HAP-1 (cell line): ENCODE data around the gene CDC42EP1.
A peak's percentile ranks its signal among the peaks of the same experiment; 100 is the strongest.

ENCODE experiments used
- DNase-seq, 2 experiments: peaks; one replicate each; pipeline ENCODE4 v3.0.0-alpha.2; 2016 to 2020; ENCODE audit warnings: low spot score in 2 of 2
- H3K27me3 ChIP-seq: fragments of 250-450 bp; sonication (Bioruptor Pico); 2 replicates; pipeline ENCODE4 v1.5.1; 2020; ENCODE audit warnings: low read depth, mild to moderate bottlenecking, moderate library complexity
- H3K36me3 ChIP-seq: fragments of 250-450 bp; sonication (Bioruptor Pico); replicated peaks from 2 replicates; pipeline ENCODE4 v1.5.1; 2020; ENCODE audit warnings: mild to moderate bottlenecking
- H3K4me1 ChIP-seq: fragments of 250-450 bp; sonication (Bioruptor Pico); 2 replicates; pipeline ENCODE4 v1.5.1; 2020; ENCODE audit warnings: mild to moderate bottlenecking
- H3K4me3 ChIP-seq: fragments of 250-450 bp; sonication (Bioruptor Pico); 2 replicates; pipeline ENCODE4 v1.5.1; 2020; ENCODE audit warnings: mild to moderate bottlenecking, moderate library complexity
- H3K9me3 ChIP-seq: fragments of 250-450 bp; sonication (Bioruptor Pico); 2 replicates; pipeline ENCODE4 v1.5.1; 2020; ENCODE audit warnings: mild to moderate bottlenecking, moderate library complexity
- in situ Hi-C: fragments of 300-500 bp; cut with MboI; formaldehyde crosslinking; loops from 3 replicates; pipeline ENCODE4 v1.14.3; 2020; ENCODE audit warnings: low sequenced_read_pairs, inconsistent platforms, mixed read lengths

CDC42EP1 gene

DNA sequence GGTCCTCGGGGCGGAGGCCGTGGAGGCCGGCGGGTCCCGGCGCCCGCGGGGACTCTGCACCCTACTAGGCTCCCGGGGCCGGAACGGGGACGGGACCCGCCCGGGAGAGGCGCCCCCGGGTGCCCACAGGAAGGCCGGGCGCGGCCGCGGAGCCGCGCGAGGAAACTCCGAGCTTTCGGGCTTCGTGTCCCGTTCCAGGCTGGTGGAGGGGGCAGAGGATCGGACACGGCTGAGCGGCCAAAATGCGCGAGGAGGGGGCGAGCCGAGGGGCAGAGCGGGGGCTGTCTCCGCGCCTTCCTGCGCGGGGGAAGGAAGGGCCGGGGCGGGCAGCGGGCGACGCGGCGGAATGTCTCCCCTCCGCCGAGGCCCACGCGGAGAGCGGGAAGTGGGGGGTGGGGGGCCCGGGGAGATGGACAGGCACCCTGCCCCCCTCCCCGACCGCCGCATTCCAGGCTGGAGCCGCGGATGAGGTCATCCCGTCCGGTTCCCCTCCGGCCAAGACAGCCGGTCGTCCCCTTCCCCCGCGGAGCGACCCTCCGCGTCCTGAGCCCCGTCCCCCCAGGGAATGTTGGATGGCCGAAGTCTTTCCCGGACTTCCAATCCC, 430 bp downstream of the CDC42EP1 start:
- Histone ChIP-seq H3K9me3 (no peaks in the 10 kb centered on the region), H3K4me1 (peaks cover 24% of the 10 kb centered on the region), H3K27me3 (peaks cover 4% of the 10 kb centered on the region; the same call in 1 of the 2 replicates), H3K4me3 (peak overlapping the region; percentile 86), H3K36me3 (peaks cover 27% of the 10 kb centered on the region)
- DNase-seq, result peak in 1 of 2 experiments; percentile 52
- in situ Hi-C loops, result no loop called here

GRCh38 chr22:37561212-37562048, 1.1 kb downstream of the CDC42EP1 start:
- in situ Hi-C loops, result no loop called here
- H3K4me3 ChIP-seq, result peak overlapping the region; percentile 86

DNA sequence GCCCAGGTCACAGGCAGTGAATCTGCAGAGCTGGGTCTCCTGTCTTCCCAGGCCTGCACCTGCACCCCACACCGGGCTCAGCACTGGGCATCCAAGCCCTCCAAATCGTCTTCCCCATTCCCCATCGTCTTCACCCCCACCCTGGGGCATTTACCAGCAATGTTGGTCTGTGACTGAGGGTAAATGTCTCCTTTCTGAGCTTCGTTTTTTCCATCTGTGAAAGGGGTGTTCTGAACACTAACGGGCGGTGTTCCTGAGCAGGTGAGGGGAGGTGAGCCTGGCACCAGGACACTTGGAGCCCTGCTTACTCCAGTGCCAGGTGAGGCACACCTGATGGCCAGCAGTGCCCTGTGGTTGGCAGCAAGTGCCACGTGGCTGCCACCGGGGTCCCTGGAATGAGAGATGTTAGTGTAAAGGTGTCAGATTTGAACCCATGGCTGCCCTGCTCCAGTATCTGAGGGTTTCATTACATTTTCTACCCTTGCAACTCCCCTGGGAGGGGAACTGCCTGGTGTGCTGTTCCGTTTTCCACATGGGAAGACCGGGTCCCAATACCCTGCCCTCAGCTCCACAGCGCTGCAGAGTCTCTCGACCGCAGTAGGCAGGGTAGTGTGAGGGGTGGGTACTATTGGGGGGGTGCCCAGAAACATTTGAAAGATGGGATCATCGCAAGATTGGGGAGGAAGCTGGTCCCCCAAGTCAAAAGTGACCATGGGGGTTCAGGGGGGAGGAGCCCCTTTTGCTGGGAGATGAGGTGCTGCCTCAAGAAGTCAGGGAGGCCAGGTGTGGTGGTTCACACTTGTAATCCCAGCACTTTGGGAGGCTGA, 2.0 kb downstream of the CDC42EP1 start:
- peaks cover 42% of the 10 kb centered on the region for H3K36me3 ChIP-seq
- H3K4me3 ChIP-seq, result peak overlapping the region; percentile 86
- no peak for DNase-seq
- peaks cover 24% of the 10 kb centered on the region for H3K4me1 ChIP-seq
- H3K27me3 ChIP-seq, result no peaks in the 10 kb centered on the region
- in situ Hi-C loops, result no loop called here
- H3K9me3 ChIP-seq, result no peaks in the 10 kb centered on the region

More at GRCh38 chr22:37561212-37562048, 1.1 kb downstream of the CDC42EP1 start:
- peak; percentile 83 to 97 for DNase-seq
- no peaks in the 10 kb centered on the region for H3K9me3 ChIP-seq
- H3K36me3 ChIP-seq, result peaks cover 34% of the 10 kb centered on the region
- peaks cover 3% of the 10 kb centered on the region; the same call in 1 of the 2 replicates for H3K27me3 ChIP-seq
- peaks cover 24% of the 10 kb centered on the region for H3K4me1 ChIP-seq

GRCh38 chr22:37563153-37564081, 3.1 kb downstream of the CDC42EP1 start:
- Histone ChIP-seq H3K4me1 (peaks cover 24% of the 10 kb centered on the region), H3K4me3 (peak overlapping the region; percentile 86; the same call in 1 of the 2 replicates), H3K36me3 (peaks cover 49% of the 10 kb centered on the region), H3K27me3 (no peaks in the 10 kb centered on the region), H3K9me3 (no peaks in the 10 kb centered on the region)
- in situ Hi-C loops, result no loop called here
- peak; percentile 35 to 69 for DNase-seq

DNA sequence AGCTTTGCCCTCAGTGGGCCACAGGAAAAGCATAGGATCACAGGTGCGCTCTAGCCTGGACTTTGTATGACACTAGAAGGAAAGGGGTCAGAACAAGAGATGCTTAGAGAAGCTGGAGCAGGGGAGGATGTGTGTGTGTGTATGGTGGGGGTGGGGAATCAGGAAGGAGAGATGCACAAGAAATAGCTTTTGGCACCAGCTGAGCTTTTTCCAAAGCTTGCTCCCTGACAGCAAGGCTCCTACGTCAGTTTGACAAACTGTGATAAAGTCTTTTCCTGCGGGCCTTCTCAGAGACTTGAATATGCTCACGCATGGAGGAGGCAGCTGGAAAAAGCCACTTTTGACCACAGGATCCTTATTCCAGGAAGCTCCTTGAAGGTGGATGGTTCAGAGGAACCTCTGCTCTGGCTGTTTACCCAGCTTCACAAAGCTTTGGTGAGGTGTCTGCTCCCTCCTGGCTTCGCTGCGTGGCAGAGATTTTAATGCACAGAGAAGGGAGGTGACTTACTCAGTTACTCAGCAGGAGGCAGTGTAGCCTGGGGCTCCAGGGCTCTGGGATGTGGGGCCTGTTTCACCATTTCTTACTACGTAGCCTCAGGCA, 3.9 kb downstream of the CDC42EP1 start:
- Histone ChIP-seq H3K27me3 (no peaks in the 10 kb centered on the region), H3K9me3 (no peaks in the 10 kb centered on the region), H3K4me1 (peaks cover 24% of the 10 kb centered on the region), H3K36me3 (peaks cover 49% of the 10 kb centered on the region), H3K4me3 (no peak overlapping the region)
- DNase-seq, result no peak
- in situ Hi-C loops, result no loop called here

GRCh38 chr22:37565830-37566229, 5.5 kb downstream of the CDC42EP1 start:
- peaks cover 49% of the 10 kb centered on the region for H3K36me3 ChIP-seq
- no peak overlapping the region for H3K4me3 ChIP-seq
- no peaks in the 10 kb centered on the region for H3K27me3 ChIP-seq
- in situ Hi-C loops, result no loop called here
- no peak for DNase-seq
- peaks cover 20% of the 10 kb centered on the region for H3K4me1 ChIP-seq
- no peaks in the 10 kb centered on the region for H3K9me3 ChIP-seq

- in situ Hi-C loops, result no loop called here
- H3K9me3 ChIP-seq, result no peaks in the 10 kb centered on the region
- no peak for DNase-seq
- peaks cover 20% of the 10 kb centered on the region for H3K4me1 ChIP-seq
- no peaks in the 10 kb centered on the region for H3K27me3 ChIP-seq
- no peak overlapping the region for H3K4me3 ChIP-seq
- H3K36me3 ChIP-seq, result peaks cover 45% of the 10 kb centered on the region
Measured at GRCh38 chr22:37566329-37566837, 6.1 kb downstream of the CDC42EP1 start.

DNA sequence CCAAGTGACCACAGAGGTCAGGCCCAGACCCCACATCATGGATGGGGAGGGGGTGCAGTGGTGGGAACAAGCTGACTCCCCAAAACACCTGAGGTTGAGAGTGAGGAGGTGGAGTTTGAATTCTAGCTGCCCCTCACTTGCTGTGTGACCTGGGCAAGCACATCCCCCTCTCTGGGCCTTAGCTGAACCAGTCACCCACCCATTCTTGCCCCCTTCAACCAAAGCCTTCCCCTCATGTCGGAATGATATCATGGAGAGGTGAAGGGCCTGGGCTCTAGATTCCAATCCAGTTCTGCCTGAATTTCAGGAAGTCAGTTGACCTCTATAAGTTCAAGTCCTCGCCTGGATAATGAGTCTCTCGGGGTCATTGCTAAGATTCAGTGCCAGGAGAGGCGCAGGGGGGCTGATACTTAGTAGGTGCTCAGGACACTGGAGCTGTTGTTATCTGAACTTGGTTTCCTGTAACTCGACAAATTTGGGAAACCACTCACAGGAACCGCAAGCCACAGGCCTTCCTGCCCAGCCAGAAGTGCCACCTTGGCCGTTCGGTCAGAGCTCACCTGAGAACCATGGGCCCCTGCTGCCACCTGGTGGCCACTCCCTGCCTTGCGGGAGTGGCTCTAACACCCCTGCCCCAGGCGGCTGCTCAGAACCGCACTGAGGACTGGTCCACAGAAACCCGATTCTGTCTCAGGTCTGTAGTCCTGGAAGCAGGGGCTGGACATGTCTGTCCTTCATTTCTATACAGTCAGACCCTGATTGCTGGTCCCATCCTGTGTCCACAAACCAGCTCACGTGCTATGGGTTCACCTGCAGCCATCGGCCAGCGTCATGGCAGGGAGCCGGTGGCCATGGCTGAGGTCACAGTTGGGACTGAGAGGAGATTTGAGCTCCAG, 6.9 kb downstream of the CDC42EP1 start:
- in situ Hi-C loops, result no loop called here
- Histone ChIP-seq H3K36me3 (peaks cover 41% of the 10 kb centered on the region), H3K27me3 (no peaks in the 10 kb centered on the region), H3K4me1 (peaks cover 17% of the 10 kb centered on the region), H3K9me3 (no peaks in the 10 kb centered on the region), H3K4me3 (no peak overlapping the region)
- DNase-seq, result peak in 1 of 2 experiments; percentile 84

DNA sequence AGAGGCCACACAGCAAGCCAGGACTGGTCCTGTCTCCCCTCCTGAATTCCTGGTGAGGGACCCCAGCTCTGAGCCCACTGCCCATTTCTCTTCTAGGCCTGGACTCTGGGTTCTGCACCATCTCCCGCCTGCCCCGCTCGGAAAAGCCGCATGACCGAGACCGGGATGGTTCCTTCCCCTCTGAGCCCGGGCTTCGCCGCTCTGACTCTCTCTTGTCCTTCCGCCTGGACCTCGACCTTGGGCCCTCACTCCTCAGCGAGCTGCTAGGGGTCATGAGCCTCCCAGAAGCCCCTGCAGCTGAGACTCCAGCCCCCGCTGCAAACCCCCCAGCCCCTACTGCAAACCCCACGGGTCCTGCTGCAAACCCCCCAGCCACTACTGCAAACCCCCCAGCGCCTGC, 7.7 kb downstream of the CDC42EP1 start:
- no peak for DNase-seq
- no peaks in the 10 kb centered on the region for H3K27me3 ChIP-seq
- H3K4me3 ChIP-seq, result no peak overlapping the region
- peaks cover 9% of the 10 kb centered on the region for H3K4me1 ChIP-seq
- in situ Hi-C loops, result no loop called here
- H3K36me3 ChIP-seq, result peaks cover 36% of the 10 kb centered on the region
- no peaks in the 10 kb centered on the region for H3K9me3 ChIP-seq

- peaks cover 4% of the 10 kb centered on the region for H3K4me1 ChIP-seq
- in situ Hi-C loops, result no loop called here
- peaks cover 36% of the 10 kb centered on the region for H3K36me3 ChIP-seq
- no peak for DNase-seq
- no peaks in the 10 kb centered on the region for H3K9me3 ChIP-seq
- H3K4me3 ChIP-seq, result no peak overlapping the region
- H3K27me3 ChIP-seq, result no peaks in the 10 kb centered on the region
Measured at GRCh38 chr22:37568448-37569008, 8.2 kb downstream of the CDC42EP1 start.

- Histone ChIP-seq H3K4me1 (no peaks in the 10 kb centered on the region), H3K27me3 (no peaks in the 10 kb centered on the region), H3K36me3 (peaks cover 28% of the 10 kb centered on the region), H3K9me3 (no peaks in the 10 kb centered on the region), H3K4me3 (no peak overlapping the region)
- in situ Hi-C loops, result no loop called here
- no peak for DNase-seq
Measured at GRCh38 chr22:37569009-37569920, 9.0 kb downstream of the CDC42EP1 start.
